GM21529 (cell line): ENCODE results near the gene CALML4.

Experiments
- ATAC-seq: cut with Tn5 transposase; IDR thresholded peaks from one replicate; pipeline ENCODE4 v1.9.1; 2021; ENCODE audit not compliant: unreplicated experiment

The CALML4 gene

DNA sequence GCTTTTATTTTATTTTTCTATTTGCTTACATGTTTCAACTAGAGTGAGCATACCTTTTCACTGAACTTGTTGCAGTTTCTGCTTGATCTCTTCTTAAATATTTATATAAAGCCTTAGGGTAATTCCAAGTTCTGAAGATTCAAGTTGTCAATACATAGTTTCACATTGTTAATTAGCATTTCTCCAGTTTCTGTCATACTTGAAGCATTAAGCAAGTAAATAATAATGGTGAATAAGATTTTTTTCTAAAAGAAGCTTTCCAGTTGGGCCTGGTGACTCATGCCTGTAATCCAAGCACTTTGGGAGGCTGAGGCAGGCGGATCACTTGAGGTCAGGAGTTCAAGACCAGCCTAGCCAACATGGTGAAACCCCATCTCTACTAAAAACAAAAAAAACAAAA lies 53.9 kb downstream of the CALML4 start:
- ATAC-seq, result no peak

DNA sequence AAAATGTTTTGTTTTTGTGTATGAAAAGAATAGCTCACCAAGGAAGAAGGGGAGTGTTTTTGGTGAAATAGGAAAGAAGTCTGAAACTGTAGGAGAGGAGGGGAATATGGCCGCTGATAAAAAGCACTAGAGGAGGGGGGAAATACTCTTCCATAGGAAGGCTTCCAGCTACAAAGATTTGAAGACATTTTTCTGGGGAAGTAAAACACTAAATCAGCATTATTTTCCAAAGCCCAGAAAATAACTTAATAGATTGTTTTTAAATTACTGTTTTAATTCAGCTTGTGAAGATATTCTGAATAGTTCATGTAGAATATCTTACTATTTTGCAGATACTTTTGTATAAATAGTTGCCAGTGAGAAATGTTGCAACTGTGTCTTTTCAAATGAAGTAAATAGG lies 54.9 kb downstream of the CALML4 start:
- ATAC-seq, result no peak

DNA sequence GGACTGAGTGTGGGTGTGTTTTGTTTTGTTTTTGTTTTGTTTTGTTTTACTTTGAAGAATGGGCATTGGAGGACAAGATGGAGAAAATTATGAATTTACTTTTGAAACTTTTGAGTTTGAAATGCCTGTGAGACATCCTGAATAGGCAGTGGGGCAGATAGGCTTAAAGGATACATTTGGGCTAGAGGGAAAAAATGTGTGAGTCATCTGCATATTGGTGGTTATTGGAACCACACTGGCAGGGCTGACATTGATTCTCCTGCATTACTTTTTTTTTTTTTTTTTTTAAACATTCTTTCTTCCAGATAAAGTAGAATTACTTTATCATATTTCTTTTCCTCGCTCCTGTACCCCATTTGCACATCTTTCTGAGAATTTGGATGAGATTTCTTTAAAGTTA lies 56.1 kb downstream of the CALML4 start:
- no peak for ATAC-seq

DNA sequence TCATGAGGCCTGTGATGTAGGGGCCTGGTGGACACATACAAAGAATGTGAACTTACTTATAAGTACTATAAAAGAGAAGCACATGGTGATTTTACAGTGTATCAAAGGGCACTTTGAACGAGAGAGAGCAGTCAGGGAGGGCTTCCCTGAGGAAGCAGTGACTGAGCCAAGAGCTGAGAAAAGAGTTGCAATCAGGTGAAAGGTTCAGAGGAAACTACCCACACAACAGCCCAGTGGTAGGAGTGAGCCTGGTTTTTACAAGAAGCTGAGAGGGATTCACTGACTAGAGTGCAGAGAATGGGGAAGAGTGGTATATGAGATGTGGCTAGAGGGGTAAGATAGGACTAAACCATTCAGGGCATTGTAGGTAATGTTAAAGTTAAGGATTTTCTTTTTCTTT lies 57.1 kb downstream of the CALML4 start:
- no peak for ATAC-seq

DNA sequence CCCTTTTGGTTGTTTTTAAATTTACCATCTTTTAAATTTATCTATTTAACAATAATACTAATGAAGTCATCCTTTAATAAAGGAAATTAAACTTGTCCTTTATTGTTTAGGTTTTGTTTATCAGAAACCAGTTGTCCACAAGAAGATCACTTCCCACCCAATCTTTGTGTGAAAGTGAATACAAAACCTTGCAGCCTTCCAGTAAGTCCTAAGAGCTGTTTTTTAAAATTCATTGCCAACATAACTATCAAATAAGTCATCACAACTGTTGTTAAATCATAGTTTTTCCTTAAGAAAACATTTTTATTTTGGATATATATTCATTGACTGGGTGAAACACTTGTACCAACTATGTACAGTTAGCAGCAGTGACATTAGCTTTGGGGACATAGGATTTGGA lies 59.4 kb downstream of the CALML4 start:
- no peak for ATAC-seq

DNA sequence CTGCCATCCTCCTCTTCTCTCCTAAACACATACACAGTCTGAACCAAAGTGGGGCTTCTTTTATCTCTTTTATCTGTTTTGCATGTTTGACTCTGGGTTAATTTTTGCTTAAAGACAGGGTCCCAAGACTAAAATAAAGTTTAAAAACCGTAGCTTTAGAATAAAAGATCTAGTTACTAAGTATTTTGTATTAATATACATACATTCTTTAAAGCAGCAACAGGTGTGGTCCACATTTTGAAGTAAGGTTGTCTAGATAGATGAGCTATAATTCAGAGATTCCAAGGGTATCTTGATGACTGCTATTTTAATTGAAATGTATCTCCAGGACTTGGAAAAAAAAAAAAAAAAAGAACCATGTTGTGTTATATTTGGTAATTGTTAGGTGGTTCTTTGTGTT lies 61.3 kb downstream of the CALML4 start:
- ATAC-seq, result no peak

DNA sequence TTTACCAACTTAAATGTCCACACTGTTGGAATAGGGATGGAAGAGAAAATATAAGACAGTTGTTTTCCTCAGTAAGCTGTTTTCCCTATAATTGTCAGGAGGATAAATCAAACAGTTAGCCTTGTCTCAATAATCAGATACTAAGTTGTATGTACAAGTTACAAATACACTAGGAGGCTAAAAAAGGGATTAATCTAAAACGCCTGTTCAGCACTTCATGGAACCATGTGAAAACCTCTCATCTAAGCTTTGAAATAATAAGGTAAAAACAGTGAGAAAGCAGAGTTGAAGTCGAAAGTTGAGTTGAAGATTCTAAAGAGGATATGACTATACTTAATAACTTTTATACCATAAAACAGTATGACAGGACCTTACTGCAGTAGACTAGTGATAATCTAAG lies 62.0 kb downstream of the CALML4 start:
- no peak for ATAC-seq
